ENCODE results near the gene GPHN.

DNA sequence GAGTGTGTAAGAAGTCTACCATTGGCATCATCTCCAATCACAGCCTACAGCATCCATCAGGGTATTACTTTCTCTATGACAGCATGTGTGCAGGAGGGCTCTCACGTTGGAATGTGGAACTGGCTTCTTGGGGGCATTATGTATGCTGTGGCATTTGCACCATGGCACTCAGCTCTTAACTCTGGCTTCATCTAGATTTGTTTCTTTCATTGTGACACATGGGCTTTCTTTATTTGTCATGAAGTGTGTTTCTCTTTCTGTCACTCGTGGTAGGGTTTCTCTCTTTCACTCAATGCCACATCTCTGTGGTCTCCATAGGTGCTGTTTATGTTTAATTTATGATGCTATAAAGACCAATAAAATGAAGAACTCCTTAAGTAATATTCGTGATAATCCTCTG lies 490.1 kb downstream of the GPHN start:
- TF ChIP-seq EP300 (IDR thresholded peaks at IDR 0.05): no peak
- no peak for TF ChIP-seq MAX (IDR thresholded peaks at IDR 0.05)
- TF ChIP-seq CTCF (IDR thresholded peaks at IDR 0.05): no peak
- TF ChIP-seq, protein P1, sequence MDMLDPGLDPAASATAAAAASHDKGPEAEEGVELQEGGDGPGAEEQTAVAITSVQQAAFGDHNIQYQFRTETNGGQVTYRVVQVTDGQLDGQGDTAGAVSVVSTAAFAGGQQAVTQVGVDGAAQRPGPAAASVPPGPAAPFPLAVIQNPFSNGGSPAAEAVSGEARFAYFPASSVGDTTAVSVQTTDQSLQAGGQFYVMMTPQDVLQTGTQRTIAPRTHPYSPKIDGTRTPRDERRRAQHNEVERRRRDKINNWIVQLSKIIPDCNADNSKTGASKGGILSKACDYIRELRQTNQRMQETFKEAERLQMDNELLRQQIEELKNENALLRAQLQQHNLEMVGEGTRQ (IDR thresholded peaks at IDR 0.05): no peak
- TF ChIP-seq CEBPB (IDR thresholded peaks at IDR 0.05): no peak
- TF ChIP-seq RFX5 (IDR thresholded peaks at IDR 0.05): no peak
- no peak for TF ChIP-seq CBX2 (IDR thresholded peaks at IDR 0.05; ENCODE audit: borderline replicate concordance, low read depth)
- no peak for TF ChIP-seq NR3C1 (IDR thresholded peaks at IDR 0.05)
- TF ChIP-seq HOXB5 (CRISPR knock-in tag; IDR thresholded peaks at IDR 0.05): no peak
- TF ChIP-seq MYC (IDR thresholded peaks at IDR 0.05; ENCODE audit: borderline replicate concordance, low read length): no peak
- TF ChIP-seq CHD2 (IDR thresholded peaks at IDR 0.05; ENCODE audit: low read length, partially characterized antibody): no peak
- TF ChIP-seq MAFK (IDR thresholded peaks at IDR 0.05; ENCODE audit: partially characterized antibody): no peak
- TF ChIP-seq, protein P2, sequence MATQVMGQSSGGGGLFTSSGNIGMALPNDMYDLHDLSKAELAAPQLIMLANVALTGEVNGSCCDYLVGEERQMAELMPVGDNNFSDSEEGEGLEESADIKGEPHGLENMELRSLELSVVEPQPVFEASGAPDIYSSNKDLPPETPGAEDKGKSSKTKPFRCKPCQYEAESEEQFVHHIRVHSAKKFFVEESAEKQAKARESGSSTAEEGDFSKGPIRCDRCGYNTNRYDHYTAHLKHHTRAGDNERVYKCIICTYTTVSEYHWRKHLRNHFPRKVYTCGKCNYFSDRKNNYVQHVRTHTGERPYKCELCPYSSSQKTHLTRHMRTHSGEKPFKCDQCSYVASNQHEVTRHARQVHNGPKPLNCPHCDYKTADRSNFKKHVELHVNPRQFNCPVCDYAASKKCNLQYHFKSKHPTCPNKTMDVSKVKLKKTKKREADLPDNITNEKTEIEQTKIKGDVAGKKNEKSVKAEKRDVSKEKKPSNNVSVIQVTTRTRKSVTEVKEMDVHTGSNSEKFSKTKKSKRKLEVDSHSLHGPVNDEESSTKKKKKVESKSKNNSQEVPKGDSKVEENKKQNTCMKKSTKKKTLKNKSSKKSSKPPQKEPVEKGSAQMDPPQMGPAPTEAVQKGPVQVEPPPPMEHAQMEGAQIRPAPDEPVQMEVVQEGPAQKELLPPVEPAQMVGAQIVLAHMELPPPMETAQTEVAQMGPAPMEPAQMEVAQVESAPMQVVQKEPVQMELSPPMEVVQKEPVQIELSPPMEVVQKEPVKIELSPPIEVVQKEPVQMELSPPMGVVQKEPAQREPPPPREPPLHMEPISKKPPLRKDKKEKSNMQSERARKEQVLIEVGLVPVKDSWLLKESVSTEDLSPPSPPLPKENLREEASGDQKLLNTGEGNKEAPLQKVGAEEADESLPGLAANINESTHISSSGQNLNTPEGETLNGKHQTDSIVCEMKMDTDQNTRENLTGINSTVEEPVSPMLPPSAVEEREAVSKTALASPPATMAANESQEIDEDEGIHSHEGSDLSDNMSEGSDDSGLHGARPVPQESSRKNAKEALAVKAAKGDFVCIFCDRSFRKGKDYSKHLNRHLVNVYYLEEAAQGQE (IDR thresholded peaks at IDR 0.05): no peak

Measured in A549 (cell line).